HL-60 (cell line): ENCODE measurements around the gene PGAP6.

Source experiments
- DNase-seq, 2 experiments: peaks; one replicate each; pipeline ENCODE4 v3.0.0-alpha.2; 2010 to 2020; ENCODE audit warnings: low read depth in 1 of 2, low spot score in 1 of 2
- H3K27ac ChIP-seq: fragments of 250-450 bp; sonication (Bioruptor Pico); replicated peaks from 2 replicates; pipeline ENCODE4 v1.5.1; 2020; ENCODE audit warnings: mild to moderate bottlenecking, moderate library complexity
- H3K27me3 ChIP-seq: fragments of 250-450 bp; sonication (Bioruptor Pico); 2 replicates; pipeline ENCODE4 v1.5.1; 2021; ENCODE audit warnings: mild to moderate bottlenecking, moderate library complexity; ENCODE audit not compliant: insufficient read depth, poor library complexity, severe bottlenecking
- H3K4me3 ChIP-seq: replicated peaks from 2 replicates; pipeline ENCODE4 v1.5.1; 2011; ENCODE audit warnings: mild to moderate bottlenecking, control low read depth, low read length; ENCODE audit not compliant: insufficient read depth
- CTCF ChIP-seq: IDR thresholded peaks from one replicate; pipeline ENCODE4 v1.5.1; 2011; ENCODE audit warnings: low read length, control low read depth, inconsistent platforms; ENCODE audit not compliant: insufficient read depth
- GABPA ChIP-seq: IDR thresholded peaks from 2 replicates; pipeline ENCODE4 v1.6.1; 2012; ENCODE audit warnings: low read depth
- POLR2AphosphoS5 ChIP-seq: IDR thresholded peaks from 2 replicates; pipeline ENCODE4 v1.6.1; 2012; ENCODE audit warnings: low read depth
- REST ChIP-seq: IDR thresholded peaks from 2 replicates; pipeline ENCODE4 v1.6.1; 2012; ENCODE audit warnings: low read depth; ENCODE audit not compliant: insufficient replicate concordance
- SPI1 ChIP-seq: IDR thresholded peaks from 2 replicates; pipeline ENCODE4 v1.6.1; 2012; ENCODE audit warnings: low read depth, mild to moderate bottlenecking, borderline replicate concordance

PGAP6 gene

GRCh38 chr16:353404-354290 lies 28.1 kb downstream of the PGAP6 start:
- peak overlapping the region; percentile 39 for H3K4me3 ChIP-seq
- H3K27me3 ChIP-seq: no peaks in the 10 kb centered on the region
- H3K27ac ChIP-seq: no peak overlapping the region
- TF ChIP-seq POLR2AphosphoS5: no peak
- no peak for TF ChIP-seq GABPA
- TF ChIP-seq CTCF: no peak
- no peak for TF ChIP-seq SPI1
- TF ChIP-seq REST: no peak
- DNase-seq: no peak

- TF ChIP-seq SPI1 (0 out of 2 replicates have a peak, but pooled peaks have one; percentile 2), REST (no peak)
- Histone ChIP-seq H3K27ac (peak within 1 kb of the TSS; percentile 50), H3K4me3 (peak within 1 kb of the TSS; percentile 65), H3K27me3 (no peaks in the 10 kb centered on the region)
- DNase-seq: peak; percentile 90 to 98
Observed at GRCh38 chr16:352547-353403, 29.0 kb downstream of the PGAP6 start, which contains the start of gene AXIN1. AXIN1 (minus strand) TSS chr16:352723; CDS start chr16:347025, 5,698 bp downstream.

GRCh38 chr16:351804-352520 lies 29.8 kb downstream of the PGAP6 start:
- peak overlapping the region; percentile 50 for H3K27ac ChIP-seq
- no peak for DNase-seq
- peak overlapping the region; percentile 65 for H3K4me3 ChIP-seq
- no peaks in the 10 kb centered on the region for H3K27me3 ChIP-seq
- TF ChIP-seq GABPA (no peak), SPI1 (no peak), REST (no peak), POLR2AphosphoS5 (no peak), CTCF (no peak)
